ENCODE measurements around the gene SSX4B.
"Not testable (repeated sequence)": the region's sequence is repeated elsewhere in the genome, so short reads cannot be mapped to it uniquely, and the experiment has no call there.

- TF ChIP-seq POLR2A, CTCF (IDR thresholded peaks at IDR 0.05): not testable (repeated sequence)
These were observed 28.5 kb downstream of the SSX4B start, which contains the start of gene SSX4 for GRCh38 chrX:48383239-48383638.
